ENCODE results near the gene TOMM6. TPM values are rescaled to one million over a fixed set of nuclear protein-coding genes. Genes with fewer than 3 reads are reported as not detected.

TOMM6 gene
- total and polyA plus RNA-seq, 8 donors: 48.6 to 196 (median 68.7) TPM

- TF ChIP-seq CTCF (IDR thresholded peaks at IDR 0.05): no peak
- no peak overlapping the region for H3K4me3 ChIP-seq
- FAIRE-seq (no peak), ATAC-seq (no peak), DNase-seq (no peak)
- no peaks in the 10 kb centered on the region for H3K4me1 ChIP-seq
- intact Hi-C loops (cut with DNase I): no loop called here
- 98 to 100% methylated on average over 1 of the region's 1 CpG for WGBS, 2 donors
- no peaks in the 10 kb centered on the region for H3K36me3 ChIP-seq
- no peaks in the 10 kb centered on the region for H3K9me3 ChIP-seq
- no peak overlapping the region for H3K27ac ChIP-seq
- no peaks in the 10 kb centered on the region for H3K27me3 ChIP-seq
Measured at GRCh38 chr6:41823178-41823577, 35.7 kb downstream of the TOMM6 start.

GRCh38 chr6:41824571-41825569 lies 37.4 kb downstream of the TOMM6 start:
- peak in 2 of 4 donors; percentile 70 to 81 for ATAC-seq
- H3K36me3 ChIP-seq: no peaks in the 10 kb centered on the region
- no peak overlapping the region for H3K4me3 ChIP-seq
- no peak for DNase-seq
- H3K27me3 ChIP-seq: no peaks in the 10 kb centered on the region
- 83 to 88% methylated on average over 13 of the region's 13 CpGs for WGBS, 2 donors
- no peaks in the 10 kb centered on the region for H3K4me1 ChIP-seq
- H3K9me3 ChIP-seq: no peaks in the 10 kb centered on the region
- intact Hi-C loops (cut with DNase I): no loop called here
- TF ChIP-seq CTCF (IDR thresholded peaks at IDR 0.05): no peak
- H3K27ac ChIP-seq: no peak overlapping the region
- FAIRE-seq: no peak

DNA sequence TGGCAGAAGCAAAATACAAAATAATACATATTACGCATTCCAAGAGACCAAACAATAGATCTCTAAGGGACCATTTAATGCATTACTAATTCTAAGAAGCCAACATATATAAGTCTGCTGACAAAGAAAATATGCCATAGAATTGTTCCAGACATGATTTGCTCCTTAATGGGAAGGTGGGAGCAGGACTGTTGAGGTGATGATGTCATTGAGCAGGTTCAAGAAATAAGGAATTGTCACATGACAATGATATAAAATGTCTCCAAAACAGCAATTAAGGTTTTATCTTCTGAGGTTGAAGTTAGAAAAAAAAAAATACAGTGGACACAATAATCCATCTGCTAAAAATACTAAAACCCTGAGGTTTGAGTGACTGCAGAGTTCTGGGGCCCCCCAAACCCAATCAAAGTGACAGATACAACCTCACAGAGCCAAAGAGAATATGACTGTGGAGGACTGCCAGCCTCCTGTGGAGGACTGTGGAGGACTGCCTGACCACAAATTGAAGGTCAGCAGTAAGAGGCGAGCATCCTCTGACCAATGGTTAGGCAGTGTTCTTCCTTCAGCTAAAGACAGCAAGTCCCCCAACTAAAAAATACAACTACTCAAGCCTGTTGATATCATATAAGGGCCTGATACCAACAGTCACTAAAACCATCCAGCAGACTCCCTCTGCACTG lies 39.0 kb downstream of the TOMM6 start:
- no peak for FAIRE-seq
- no peak for TF ChIP-seq CTCF (IDR thresholded peaks at IDR 0.05)
- H3K27ac ChIP-seq: no peak overlapping the region
- no peaks in the 10 kb centered on the region for H3K27me3 ChIP-seq
- no peaks in the 10 kb centered on the region for H3K9me3 ChIP-seq
- H3K36me3 ChIP-seq: no peaks in the 10 kb centered on the region
- no peaks in the 10 kb centered on the region for H3K4me1 ChIP-seq
- WGBS, 2 donors: 93 to 97% methylated on average over 2 of the region's 2 CpGs
- no peak for ATAC-seq
- intact Hi-C loops (cut with DNase I): no loop called here
- DNase-seq: no peak
- H3K4me3 ChIP-seq: no peak overlapping the region

DNA sequence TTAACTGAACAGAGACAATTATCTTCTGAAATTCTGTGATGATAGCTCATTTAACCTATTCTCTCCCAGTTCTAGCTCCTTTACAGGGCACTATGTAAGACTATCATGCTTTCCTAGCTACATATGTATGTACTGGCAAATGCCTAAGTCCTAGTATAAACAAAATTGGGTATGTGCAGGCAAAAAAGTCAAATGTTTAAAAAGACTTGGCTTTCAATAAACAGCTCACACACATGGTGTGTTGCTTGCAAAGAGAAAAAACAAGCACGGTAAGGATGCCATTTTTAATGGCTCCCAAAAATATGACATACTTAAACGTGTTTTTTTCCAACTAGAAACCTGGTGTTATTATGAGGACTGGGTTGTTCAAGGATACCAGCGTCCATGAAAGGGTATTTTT lies 44.8 kb downstream of the TOMM6 start:
- H3K4me1 ChIP-seq: no peaks in the 10 kb centered on the region
- H3K27me3 ChIP-seq: no peaks in the 10 kb centered on the region
- H3K4me3 ChIP-seq: no peak overlapping the region
- no peak for TF ChIP-seq CTCF (IDR thresholded peaks at IDR 0.05)
- no peaks in the 10 kb centered on the region for H3K9me3 ChIP-seq
- DNase-seq (no peak), FAIRE-seq (no peak), ATAC-seq (no peak)
- intact Hi-C loops (cut with DNase I): no loop called here
- no peak overlapping the region for H3K27ac ChIP-seq
- H3K36me3 ChIP-seq: no peaks in the 10 kb centered on the region
- 75 to 76% methylated on average over 3 of the region's 3 CpGs for WGBS, 2 donors

Data from pancreas (tissue), 10 donors.